HG03432 (cell line): ENCODE data around the gene C1orf21.

Source experiments
- ATAC-seq: cut with Tn5 transposase; IDR thresholded peaks from one replicate; pipeline ENCODE4 v1.9.1; 2021; ENCODE audit warnings: mild to moderate bottlenecking, moderate library complexity; ENCODE audit not compliant: unreplicated experiment

The C1orf21 gene

GRCh38 chr1:184509105-184509504 is 122.3 kb downstream of the C1orf21 start:
- ATAC-seq: no peak

DNA sequence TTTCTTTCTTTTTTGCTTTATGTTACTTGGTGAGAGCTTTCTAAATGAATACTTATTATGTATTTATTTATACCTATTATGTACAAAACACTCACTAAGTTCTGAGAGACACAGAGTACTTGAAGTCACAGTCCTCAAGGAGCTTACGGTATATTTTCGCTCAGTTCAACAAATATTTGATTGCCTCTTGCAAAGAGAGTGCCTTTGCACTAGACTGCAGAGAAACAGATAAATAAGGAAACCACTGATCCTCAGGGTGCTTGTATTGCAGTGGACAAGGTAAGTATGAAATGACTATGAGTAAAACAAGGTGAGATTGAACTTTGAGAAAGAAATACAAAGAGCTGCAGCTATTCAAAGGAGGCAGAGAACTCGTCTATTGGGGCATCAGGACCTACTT is 123.3 kb downstream of the C1orf21 start:
- no peak for ATAC-seq

DNA sequence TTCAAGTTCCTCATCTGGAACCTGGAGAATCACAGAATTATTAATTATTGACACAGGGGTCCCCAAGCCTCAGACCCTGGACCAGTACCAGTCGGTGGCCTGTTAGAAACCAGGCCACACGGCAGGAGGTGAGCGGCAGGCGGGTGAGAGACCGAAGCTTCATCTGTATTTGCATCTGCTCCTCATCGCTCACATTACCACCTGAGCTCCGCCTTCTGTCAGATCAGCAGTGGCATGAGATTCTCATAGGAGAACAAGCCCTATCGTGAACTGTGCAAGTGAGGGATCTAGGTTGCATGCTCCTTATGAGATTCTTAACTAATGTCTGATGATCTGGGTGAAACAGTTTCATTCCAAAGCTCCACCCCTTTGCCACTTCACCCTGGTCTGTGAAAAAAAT is 125.9 kb downstream of the C1orf21 start:
- ATAC-seq: no peak

GRCh38 chr1:184513421-184513820 is 126.6 kb downstream of the C1orf21 start:
- no peak for ATAC-seq

GRCh38 chr1:184513966-184514365 is 127.1 kb downstream of the C1orf21 start:
- ATAC-seq: no peak

DNA sequence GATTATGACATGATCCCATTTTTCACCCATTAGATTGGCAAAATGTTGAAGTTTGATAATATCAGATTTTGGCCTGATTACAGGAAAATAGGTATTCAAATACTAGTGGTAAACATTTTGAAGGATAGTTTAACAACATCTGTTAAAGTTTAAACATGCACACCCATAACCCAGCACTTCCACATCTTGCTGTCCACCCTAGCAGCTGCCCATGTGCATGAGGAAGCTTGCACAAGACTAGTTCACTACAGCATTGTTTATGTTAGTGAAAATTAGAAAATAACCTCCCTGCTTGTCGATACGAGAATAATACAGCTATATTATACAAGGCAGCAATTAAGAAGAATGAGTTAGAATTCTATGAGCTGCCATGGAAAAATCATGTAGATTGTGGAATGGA is 127.6 kb downstream of the C1orf21 start:
- no peak for ATAC-seq

DNA sequence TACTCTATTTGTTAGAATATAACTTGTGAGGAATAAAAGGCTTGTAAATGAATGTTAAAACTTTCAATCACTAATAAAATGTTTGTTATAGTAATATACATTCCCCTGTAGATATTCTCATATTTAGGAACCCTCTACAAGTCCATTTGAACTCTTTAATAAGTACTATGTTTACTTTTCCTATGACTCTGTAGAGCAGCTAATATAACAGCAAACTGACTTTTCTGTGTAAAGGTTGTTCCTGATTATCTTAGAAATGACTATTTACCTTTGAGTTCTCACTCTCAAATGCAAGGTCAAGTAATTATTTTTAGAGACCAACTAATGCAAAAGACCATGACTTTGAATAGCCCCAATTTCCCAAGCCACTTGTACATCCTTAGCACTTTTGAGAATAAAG is 130.3 kb downstream of the C1orf21 start:
- ATAC-seq: no peak

GRCh38 chr1:184518736-184519357 is 132.0 kb downstream of the C1orf21 start:
- no peak for ATAC-seq

DNA sequence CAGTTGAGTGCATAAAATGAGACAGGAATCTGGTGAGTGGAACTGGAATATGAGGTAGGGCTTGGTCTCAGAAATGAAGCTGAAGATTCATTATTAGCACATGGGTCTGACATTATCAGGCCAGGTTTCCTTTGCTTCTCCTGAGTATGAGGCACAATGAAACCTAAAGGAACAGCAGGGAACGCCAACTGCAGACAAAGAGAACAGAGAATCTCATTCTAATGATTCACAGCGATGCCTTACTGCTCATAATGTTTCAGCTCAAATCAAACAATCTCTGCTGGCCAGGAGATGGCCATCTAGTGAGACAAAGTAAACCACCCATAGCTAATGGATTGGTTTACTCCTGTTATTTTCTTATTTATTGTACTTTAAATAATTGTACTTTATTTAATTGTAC is 133.5 kb downstream of the C1orf21 start:
- no peak for ATAC-seq

DNA sequence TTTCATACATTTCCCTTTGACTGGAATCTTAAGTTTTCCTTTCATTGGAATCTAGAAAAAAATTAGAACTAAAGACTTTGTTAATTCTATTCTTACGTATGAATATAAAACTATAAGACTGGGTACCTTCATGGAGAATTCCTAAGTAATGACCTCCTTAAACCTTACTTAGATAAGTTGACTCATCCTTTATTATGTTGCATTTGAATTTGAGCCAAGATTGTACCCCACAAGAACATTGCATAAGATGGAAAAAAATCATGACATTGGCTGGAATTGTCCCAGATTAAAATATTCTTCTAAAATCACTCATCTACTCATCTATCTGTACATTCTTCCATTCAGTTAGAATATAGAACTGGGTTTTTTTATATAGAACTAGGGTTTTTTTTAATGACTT is 137.4 kb downstream of the C1orf21 start:
- ATAC-seq: no peak

DNA sequence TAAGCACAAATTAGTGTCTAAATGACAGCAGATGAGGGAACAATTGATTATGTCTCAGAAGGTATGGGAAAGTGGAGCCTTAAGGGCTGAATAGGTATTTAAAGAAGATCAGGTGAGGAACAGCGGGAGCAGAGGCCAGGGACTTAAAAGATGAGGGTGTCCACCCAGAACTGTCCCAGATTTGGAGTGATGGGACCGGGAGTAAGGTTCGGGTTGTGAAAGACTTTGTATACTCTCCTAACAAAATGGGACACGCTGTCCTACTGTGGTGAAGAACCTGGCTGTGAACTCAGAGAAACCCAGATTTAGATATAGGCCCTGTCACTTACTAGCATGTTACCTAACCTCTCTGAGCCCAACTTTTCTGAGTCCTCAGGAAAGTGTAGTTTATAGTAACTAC is 140.6 kb downstream of the C1orf21 start:
- ATAC-seq: no peak

DNA sequence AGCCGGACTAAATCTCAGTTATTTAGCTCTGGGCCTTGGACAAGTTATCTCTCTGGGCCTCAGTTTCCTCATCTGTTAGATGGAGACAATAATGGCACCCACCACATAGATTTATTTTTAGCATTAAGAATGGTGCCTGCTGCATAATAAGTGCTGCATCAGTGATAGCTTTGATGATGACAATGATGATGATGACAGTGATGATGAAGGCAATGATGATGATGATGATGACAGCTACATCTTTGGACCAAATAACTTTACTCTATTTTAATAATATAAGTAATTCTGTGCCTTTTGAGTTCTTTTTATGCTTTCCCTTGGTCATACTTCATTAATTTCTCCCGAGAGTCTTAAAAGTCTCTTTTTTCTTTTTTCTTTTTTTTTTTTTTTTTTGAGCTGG is 143.4 kb downstream of the C1orf21 start:
- ATAC-seq: no peak

GRCh38 chr1:184531296-184531695 is 144.5 kb downstream of the C1orf21 start:
- no peak for ATAC-seq

DNA sequence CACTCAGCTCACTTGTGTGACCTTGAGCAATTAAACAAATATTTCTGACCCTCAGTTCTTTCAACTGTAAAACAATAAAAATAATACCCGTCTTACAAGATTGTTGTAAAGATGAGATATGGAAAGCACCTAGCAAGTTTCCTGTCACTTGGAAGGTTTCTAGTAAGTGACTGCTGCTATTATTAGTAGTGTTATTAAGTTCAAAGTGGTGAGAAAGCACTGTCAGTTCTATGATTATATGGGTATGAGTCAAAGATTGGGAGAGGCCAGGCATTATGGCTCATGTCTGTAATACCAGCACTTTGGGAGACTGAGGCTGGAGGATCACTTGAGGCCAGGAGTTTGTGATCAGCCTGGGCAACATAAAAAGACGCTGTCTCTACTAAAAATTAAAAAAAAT is 145.4 kb downstream of the C1orf21 start:
- no peak for ATAC-seq

DNA sequence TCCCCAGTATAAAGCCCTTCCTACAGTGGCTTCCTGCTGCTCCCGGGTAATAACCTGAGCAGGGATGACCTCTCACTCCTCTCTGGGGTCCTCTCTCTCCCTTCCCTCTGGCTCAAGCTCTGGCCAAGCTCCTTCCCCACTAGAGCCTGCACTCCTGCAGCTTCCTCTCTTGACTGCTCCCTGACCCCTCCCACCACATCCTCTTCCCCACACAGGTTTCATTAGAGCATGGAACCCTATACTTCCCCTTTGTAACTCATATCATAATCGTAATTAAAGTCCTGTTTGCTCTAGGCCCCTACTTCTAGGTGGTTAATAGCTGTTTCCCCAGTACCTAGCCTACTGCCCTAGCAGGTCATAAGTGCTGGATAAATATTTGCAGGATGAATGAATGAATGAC is 146.2 kb downstream of the C1orf21 start:
- ATAC-seq: no peak

DNA sequence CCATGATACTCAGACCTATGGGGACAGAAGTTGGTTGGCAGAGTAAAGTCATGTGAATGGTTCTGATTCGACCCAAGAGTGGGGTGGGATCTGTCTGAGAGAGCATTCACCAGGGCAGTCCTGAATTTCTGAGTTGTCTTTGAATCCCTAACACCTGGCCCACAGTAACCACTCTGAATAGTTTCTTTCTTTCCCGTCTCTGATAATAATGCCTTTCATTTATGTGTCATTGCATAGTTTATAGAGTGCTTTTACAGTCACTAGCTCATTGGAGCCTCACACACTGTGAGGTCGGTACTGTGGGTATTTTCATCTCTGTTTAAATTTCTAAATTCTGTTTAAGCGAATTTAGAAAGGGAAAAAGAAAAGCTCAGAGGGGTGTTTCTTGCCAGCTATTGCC is 147.1 kb downstream of the C1orf21 start:
- no peak for ATAC-seq

DNA sequence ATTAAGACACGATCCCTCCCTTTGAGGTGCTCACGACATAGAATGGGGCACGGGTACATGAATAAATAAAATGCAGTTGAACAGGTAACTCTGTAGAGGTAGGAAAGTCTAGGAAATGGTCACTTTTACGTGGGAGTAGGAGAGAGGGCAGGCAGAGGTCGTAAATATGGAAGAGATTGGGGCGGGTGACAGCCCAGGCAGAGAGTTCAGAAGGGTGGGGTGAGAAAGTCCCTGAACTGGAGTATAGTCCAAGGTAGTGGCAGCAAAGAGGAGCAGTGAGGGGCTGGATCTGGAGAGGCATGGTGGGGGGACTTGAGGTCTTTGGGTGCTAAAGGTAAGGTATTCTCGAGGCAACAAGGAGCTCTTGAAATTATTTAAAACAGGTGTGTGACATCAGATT is 147.9 kb downstream of the C1orf21 start:
- ATAC-seq: no peak

GRCh38 chr1:184535191-184535970 is 148.6 kb downstream of the C1orf21 start:
- no peak for ATAC-seq

- no peak for ATAC-seq
These were observed 149.6 kb downstream of the C1orf21 start for GRCh38 chr1:184536246-184536985.

GRCh38 chr1:184539580-184539979 is 152.8 kb downstream of the C1orf21 start:
- ATAC-seq: no peak

DNA sequence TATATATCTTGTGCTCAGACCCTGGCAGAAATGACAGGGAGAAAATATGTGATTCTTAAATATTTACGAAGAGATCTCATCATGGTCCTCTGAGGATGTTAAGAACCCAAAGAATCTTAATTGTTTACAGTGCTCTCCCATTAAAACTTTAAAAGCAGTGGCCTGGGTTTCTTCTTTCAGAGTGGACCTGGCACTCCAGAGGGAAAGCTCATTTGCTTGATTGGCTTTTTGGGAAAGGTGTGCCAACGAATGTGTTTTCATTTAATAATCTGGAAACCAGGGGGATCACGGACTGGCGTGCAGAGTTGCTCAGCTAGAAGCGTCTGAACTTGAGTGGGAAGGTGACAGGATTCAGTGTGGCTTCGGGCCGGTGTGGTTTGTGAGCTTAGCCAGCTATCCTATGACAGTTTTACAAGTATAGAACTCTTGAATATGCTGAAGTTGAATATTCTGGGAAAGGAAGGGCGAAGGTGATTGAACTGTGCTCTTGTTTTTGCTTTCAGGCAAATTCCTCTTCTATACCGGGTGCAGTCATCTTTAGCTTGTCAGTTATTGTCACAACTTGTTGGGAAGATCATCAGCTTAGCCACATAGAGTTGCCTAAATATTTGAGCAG is 154.8 kb downstream of the C1orf21 start:
- ATAC-seq: no peak

DNA sequence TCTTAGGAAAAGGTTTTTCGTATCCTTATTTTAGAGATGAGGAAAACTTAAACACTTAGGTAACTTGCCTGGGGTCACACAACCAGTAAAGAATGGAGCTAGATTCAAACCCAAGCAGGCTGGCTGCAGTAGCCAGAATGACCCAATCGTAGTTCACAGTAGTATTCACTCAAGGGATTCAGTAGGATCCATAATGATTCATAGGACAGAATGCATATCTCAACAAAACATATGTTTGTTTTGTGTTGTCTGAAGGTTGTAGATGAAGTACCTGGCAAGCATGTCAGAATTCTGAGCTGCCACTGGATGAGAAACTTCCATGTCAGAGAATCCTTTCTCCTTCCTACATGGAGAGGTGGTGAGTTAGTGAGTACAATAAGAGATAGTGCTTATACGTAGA is 155.5 kb downstream of the C1orf21 start:
- no peak for ATAC-seq
